GM19099 (cell line): ENCODE data around the gene RIN1.

Source experiments
- POLR2A ChIP-seq: IDR thresholded peaks from 3 replicates; pipeline ENCODE4 v1.6.1; 2011; ENCODE audit warnings: low read depth; ENCODE audit not compliant: insufficient read length; ENCODE audit errors: extremely low read depth

RIN1 gene

GRCh38 chr11:66316849-66317251 is 19.4 kb downstream of the RIN1 start, which contains the start of gene CD248:
TSS of gene CD248 (minus strand) at chr11:66317044. CDS start at chr11:66317027, 17 bp downstream.
- no peak for TF ChIP-seq POLR2A

GRCh38 chr11:66315921-66316811 is 20.1 kb downstream of the RIN1 start:
- TF ChIP-seq POLR2A: no peak

GRCh38 chr11:66315498-66315885 is 20.7 kb downstream of the RIN1 start:
- no peak for TF ChIP-seq POLR2A

GRCh38 chr11:66314561-66315497 is 21.4 kb downstream of the RIN1 start:
- no peak for TF ChIP-seq POLR2A

GRCh38 chr11:66314186-66314501 is 22.1 kb downstream of the RIN1 start:
- no peak for TF ChIP-seq POLR2A

- no peak for TF ChIP-seq POLR2A
Observed at GRCh38 chr11:66313321-66314185, 22.7 kb downstream of the RIN1 start.

GRCh38 chr11:66312549-66313320 is 23.5 kb downstream of the RIN1 start:
- peak; percentile 31 for TF ChIP-seq POLR2A

DNA sequence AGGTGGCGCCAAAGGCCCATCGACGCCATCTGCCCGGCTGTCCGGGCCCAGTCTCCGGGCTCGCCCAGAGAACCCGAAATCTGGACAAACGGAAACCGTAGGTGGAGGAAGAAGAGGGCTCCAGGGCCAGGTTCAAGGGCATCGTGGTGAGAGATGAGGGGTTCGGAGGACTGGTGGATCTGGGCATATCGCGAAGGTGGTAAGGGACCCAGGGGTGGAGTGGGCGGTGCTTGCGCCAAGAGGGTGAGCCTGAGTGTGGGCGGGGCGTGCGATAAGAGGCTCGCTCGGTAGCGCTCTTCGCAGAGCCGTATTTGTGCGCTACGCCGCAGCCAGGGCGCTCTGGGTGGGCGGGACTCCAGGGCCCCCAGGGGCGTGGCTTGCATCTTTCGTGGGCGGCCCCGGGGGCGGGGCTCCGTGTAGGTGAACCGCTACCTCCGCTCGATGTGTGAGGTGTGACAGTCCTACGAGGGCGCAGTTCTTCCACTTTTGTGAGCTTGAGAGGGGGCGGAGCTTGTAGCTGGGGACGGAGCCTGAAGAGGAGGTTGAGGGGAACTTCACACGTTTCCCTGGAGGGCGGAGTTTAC is 24.2 kb downstream of the RIN1 start:
- TF ChIP-seq POLR2A: no peak

- no peak for TF ChIP-seq POLR2A
Observed at GRCh38 chr11:66311470-66311964, 24.7 kb downstream of the RIN1 start.

GRCh38 chr11:66310324-66310723 is 25.9 kb downstream of the RIN1 start:
- TF ChIP-seq POLR2A: no peak

DNA sequence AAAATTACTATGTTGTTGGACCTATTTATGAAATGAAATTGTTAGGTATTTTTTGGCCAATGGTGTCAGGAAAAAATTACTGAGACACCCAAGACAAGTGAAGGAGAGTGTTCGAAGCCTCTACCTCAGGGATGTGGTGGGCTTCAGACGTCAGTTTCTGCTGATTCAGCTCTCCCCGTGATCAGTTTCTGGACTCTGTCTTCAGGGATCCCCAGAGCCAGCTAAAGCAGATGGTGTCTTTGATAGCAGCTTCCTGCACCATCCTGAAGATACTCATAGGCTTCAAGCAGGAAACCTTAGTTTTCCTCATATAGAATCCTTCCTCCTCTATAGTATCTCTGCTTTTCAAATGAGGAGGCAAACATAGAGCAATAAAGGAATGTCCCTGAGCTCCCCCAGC is 26.8 kb downstream of the RIN1 start:
- TF ChIP-seq POLR2A: no peak

DNA sequence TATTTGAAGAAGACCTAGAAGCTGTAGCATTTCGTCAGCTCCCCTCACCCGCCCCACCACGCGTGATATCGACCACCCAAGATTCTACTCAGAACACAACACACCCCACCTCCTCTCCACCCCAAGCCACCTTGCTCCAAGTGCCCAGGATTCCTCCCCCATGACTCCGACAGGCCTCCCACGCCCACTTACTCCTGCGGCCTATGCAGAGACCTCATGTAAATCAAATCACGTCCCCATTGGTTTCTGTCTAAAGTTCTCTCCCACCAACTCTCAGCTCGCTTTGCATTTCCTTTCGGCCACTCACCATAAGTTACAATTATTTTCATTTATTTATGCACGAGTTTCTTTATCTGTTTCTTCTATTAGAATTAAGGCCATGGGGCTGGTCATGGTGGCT is 33.6 kb downstream of the RIN1 start:
- no peak for TF ChIP-seq POLR2A

DNA sequence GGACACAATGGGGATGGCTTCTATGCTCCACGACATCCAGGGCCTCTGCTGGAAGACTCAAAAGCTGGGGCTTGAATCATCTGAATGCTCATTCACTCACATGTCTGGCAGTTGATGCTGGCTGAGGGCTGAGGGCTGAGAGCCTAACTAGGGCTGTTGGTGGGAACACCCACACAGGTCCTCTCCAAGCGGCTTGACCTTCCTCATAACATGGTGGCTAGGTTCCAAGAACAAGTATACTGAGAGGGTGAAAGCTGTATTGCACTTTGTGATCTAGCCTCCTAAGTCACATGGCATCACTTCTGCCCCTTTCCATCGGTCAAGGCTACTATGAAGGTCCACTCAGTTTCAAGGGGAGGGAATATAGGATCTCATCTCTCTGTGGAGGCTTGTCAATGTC is 37.0 kb downstream of the RIN1 start:
- TF ChIP-seq POLR2A: no peak
